GM19452 (cell line): Measurements from ENCODE around the gene UCP1.

Source experiments
- ATAC-seq: cut with Tn5 transposase; IDR thresholded peaks from one replicate; pipeline ENCODE4 v1.9.1; 2021; ENCODE audit not compliant: unreplicated experiment

UCP1 gene

DNA sequence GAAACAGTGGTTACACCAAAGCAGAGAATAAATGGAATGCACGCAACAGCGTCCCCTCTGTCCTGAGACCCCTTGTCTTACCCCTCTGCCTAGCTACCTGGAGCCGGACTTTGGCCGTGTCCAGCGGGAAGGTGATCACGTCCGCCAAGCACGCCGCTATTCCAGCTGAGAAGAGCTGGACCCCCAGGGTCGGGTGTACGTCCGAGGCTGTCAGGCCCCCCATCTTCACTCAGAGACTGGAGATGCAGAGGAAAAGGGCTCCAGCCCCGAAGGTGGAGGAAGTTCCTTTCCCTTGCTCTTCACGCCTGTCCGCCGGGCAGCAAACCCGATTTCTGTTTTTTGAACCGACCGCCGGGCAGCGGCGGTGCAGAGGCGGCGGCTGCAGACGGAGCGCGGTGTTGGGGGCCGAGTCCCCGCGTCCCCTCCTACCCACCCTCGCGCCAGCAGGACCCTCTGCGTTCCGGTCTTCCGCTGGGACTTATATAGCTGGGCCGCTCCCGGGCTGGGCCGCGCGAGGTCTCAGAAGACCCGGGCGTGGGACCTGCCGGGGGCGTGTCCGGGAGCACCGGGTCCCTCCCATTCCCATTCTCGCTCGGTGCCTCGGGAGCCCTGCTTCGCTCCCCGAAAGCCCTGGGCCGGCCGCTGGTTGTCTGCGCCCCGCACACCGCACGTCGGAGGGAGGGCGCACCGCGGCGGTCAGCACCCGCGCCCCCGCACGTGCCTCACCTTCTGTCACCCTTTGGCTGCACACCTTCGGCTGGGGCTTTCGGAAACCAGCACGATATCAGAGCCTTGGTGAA is at the start of gene UCP1:
UCP1 (minus strand) TSS at position 455 of the 800 bp plus-strand sequence; CDS start at position 223, 232 bp downstream.
- ATAC-seq: no peak

- no peak for ATAC-seq
Observed at GRCh38 chr4:140617499-140618248, 48.9 kb upstream of the UCP1 start.

GRCh38 chr4:140615451-140615850 is 46.7 kb upstream of the UCP1 start:
- no peak for ATAC-seq

GRCh38 chr4:140612357-140612756 is 43.6 kb upstream of the UCP1 start:
- ATAC-seq: no peak

DNA sequence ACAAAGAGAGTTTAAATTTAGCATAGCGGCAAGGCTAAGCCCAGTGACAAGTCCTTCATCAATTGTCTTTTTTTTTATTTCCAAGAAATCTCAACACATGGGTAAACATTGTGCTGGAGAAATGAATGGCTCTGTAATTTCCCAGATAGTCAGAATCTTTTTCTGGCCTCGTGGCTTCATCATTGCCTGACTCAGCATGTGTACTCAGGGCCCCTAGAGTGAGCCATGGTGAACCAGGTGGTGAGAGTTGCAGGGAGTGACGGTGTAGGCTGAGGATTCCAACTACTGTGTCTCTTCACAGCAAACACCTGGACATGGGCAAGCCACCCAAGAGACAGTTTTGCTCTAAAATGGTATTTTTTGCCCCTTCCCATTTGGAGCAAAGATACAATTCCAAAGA is 43.1 kb upstream of the UCP1 start:
- ATAC-seq: no peak

- peak; percentile 72 for ATAC-seq
Observed at GRCh38 chr4:140609548-140610425, 41.0 kb upstream of the UCP1 start.

- ATAC-seq: no peak
Observed at GRCh38 chr4:140607852-140608251, 39.1 kb upstream of the UCP1 start.

GRCh38 chr4:140604544-140604943 is 35.8 kb upstream of the UCP1 start:
- no peak for ATAC-seq

- ATAC-seq: no peak
Observed at GRCh38 chr4:140603286-140603685, 34.5 kb upstream of the UCP1 start.

DNA sequence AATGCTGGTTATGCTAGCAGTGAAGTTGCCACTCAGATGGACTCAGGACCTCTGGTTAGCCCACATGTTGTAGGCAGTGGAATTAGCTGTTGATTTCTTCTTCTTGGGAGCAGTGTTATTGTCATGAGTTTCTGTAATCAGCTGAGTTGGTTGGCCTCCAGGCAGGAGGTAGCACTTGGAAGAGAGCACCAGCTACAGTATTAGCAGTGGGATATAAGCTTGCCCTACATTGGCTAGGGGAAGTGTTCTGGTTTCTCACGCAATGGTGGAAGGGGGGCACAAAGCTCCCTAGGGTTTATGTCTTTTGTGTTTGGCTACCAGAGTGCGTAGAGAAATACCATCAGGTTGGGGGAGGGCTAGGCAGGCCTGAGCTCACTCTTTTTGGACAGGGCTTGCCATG is 34.0 kb upstream of the UCP1 start:
- ATAC-seq: no peak

- no peak for ATAC-seq
Observed at GRCh38 chr4:140600408-140600807, 31.6 kb upstream of the UCP1 start.

GRCh38 chr4:140595065-140595464 is 26.3 kb upstream of the UCP1 start:
- no peak for ATAC-seq

DNA sequence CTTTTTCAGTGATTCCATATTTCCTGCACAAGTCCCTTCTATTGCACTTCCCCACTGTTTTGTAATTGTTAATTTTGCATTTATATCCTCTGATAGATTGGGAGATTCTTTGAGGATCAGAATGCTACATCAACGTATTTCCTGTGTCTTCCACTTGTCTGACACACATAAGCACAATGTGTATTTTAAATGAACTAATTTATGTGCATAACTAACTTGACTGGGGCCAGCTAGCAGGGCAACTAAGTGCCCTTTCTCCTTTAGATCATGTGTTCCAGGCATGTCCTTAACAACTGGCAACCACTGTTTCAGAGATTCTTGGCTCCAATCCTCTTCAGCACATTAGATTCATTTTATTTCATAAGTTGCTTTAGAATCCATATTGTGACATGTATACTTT is 15.7 kb upstream of the UCP1 start:
- ATAC-seq: no peak

- ATAC-seq: no peak
Observed at GRCh38 chr4:140581078-140581477, 12.3 kb upstream of the UCP1 start.

DNA sequence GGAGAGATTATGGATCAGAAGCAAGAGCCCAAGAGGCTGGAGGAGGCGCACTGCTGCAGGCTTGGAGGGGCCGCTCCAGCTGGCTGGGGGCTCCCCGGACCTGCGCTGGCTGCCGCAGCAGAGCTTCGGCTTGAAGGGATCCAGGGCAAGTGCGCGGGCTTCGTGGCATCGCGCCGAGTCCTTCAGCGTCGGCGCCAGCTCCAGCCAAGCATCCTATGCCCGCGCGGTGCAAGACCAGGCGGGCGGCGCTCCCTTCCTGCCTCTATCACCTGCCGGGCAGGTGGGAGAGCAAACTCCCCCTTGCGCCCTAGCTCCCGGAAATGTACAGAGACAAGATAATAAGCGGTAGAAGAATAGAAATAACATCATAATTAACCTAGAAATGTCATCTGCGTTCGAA is 10.5 kb upstream of the UCP1 start:
- no peak for ATAC-seq

DNA sequence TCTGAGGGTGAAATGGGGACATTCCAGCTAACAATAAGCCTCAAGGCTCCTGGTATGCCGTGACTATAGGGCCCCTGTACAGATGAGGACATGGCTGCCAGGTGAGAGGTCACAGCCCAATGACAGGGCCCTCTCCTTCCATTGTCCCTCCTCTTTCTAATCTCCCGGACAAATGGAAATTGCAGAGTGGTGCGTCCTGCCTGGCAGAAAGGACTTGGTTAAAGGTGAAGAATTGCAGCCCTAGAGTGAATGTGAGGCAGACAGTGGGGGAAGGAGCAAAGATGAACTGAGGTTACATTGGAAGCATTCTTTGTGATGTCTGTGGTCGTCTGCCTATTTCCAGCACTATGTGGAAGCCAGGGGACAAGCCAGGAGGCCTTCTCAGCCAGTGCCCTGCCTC is 6.7 kb upstream of the UCP1 start:
- no peak for ATAC-seq

DNA sequence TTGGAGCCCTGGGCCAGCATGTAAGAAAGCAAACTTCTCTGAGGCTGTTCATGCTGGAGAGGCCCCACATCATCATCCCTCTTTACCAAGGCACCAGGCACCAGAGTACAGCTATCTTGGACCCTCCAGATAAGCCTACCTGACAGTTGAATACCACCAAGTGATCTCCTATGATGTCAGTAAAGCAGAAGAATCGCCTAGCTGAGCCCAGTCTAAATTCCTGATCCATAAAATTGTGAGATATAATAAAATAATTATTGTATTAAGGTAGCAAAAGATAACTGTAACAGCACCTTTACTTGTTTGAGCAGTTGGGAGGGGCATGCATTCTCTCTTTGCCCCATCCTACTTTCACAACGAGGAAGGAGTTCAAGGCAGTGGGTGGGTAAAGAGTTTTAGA is 2.9 kb upstream of the UCP1 start:
- ATAC-seq: no peak

GRCh38 chr4:140569307-140569638 is 512 bp upstream of the UCP1 start:
- ATAC-seq: no peak

DNA sequence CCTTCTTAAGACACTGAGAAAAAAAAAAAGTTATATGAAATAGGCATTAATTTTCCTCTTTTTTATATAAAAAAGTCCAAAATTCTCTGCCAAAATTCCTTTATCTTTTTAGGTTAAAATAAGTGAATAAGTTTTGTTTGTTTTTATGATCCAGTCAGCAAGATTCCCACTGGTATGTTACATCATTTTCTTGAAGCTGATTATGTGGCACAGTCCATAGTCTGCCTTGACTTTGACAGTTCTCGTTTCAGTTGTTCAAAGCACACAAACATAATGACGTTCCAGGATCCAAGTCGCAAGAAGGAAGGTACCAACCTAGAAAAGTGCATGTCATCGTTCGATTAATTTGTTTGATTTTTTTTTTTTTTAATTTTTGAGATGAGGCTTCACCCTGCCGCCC is 9.1 kb downstream of the UCP1 start:
- no peak for ATAC-seq

DNA sequence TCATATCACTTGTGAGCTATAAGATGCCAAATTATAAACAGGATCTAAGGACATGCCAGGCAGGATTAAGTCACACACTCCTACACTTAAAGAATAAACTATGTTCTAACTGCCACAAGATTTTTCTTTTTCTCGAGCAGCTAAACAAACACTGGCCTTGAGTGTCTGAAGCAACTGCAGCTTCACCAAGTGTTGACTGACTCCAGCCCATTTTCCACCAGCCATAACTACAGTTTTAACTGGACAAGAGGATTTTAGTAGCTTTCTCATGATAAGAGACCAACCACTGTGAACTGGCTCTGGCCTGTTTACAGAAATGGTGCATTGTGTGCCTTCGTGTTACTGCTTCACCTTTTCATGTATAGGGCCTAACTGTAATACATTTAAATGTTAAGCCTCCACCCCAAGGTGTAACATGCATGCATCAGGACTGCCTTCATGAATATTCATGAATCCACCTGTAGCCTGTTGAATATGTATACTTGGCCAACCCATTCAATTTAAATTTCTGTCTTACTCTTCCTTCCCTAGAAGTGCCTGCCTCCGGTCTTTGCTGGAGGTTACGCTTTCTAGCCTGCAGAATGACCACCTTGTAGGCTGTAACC is 10.8 kb downstream of the UCP1 start:
- ATAC-seq: no peak
